ENCODE results near the gene RAP2C. TPM values are rescaled to one million over a fixed set of nuclear protein-coding genes. Genes with fewer than 3 reads are reported as not detected.

The RAP2C gene
- total and polyA plus RNA-seq, 2 donors (not counting 3 experiments of a cell fraction or from before 2014, with no cell fraction given): 5.5 to 22.2 TPM

DNA sequence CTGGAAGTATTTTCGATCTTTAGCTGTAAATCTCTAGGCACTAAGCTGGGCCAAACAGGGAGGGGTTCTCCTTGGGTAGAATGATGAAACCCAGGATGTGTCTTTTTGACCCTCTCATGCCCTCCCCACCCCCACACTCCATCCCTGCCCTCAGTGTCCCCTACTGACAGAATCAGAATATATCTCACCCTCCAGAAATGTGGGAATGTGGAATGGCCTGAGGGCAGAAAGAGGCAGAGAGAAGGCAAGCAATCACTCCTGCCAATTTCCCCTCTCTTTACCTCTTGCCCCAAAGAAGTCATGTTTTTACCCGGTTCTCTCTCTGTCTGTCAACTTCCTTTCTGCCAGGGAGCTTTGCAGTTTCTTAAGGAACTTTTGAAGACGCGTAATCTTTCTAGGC is 34.4 kb downstream of the RAP2C start:
- Histone ChIP-seq H3K4me3 (replicated peaks in 1 of 3; ENCODE audit: insufficient read depth in 1 of 3, low read depth in 1 of 3, low read length in 3 of 3) (no peak overlapping the region), H3K27ac (ENCODE audit: insufficient read depth, low read depth, low read length) (no peak overlapping the region), H4K20me1 (replicated peaks; ENCODE audit: control insufficient read depth, extremely low read depth, insufficient read depth, low read length) (no peaks in the 10 kb centered on the region), H3K36me3 (ENCODE audit: control insufficient read depth in 2 of 2, extremely low read depth in 1 of 2, insufficient read depth in 2 of 2, low read length in 2 of 2) (no peaks in the 10 kb centered on the region), H3K4me1 (ENCODE audit: control insufficient read depth, extremely low read depth, insufficient read depth, low read length) (peaks cover 21% of the 10 kb centered on the region), H3K27me3 (ENCODE audit: control insufficient read depth in 2 of 2, insufficient read depth in 2 of 2, low read length in 2 of 2) (no peaks in the 10 kb centered on the region), H3K4me2 (ENCODE audit: insufficient read depth, low read length) (no peak overlapping the region), H3K79me2 (ENCODE audit: control insufficient read depth, insufficient read depth, low read length) (no peaks in the 10 kb centered on the region), H3K9me3 (replicated peaks; ENCODE audit: control insufficient read depth, insufficient read depth, low read length) (no peaks in the 10 kb centered on the region), H3K9me1 (replicated peaks; ENCODE audit: control insufficient read depth, extremely low read depth, insufficient read depth, low read length) (no peaks in the 10 kb centered on the region), H3K9ac (replicated peaks; ENCODE audit: extremely low read depth, insufficient read depth, low read length) (no peak overlapping the region), H2AFZ (ENCODE audit: low read depth, low read length) (no peak overlapping the region)
- ChIA-PET POLR2A (no interaction called here), CTCF (interaction anchor here (1.1 kb wide), 1 partner anchor 13 kb away, joined by 3 read pairs; no protein-coding TSS in a partner anchor)
- TF ChIP-seq EZH2 (IDR thresholded peaks at IDR 0.05; ENCODE audit: borderline replicate concordance, low read depth, low read length, severe bottlenecking): no peak
- no peak for TF ChIP-seq MAX (IDR thresholded peaks at IDR 0.05; ENCODE audit: insufficient read depth, insufficient read length)
- TF ChIP-seq POLR2A (IDR thresholded peaks at IDR 0.05; ENCODE audit: low read depth, low read length): no peak
- TF ChIP-seq JUN (IDR thresholded peaks at IDR 0.05; ENCODE audit: borderline replicate concordance, insufficient read depth, insufficient read length, low read depth): no peak
- no peak for TF ChIP-seq CTCF (IDR thresholded peaks at IDR 0.05; ENCODE audit: extremely low read depth in 1 of 2, insufficient read depth in 1 of 2, low read depth in 1 of 2, low read length in 2 of 2)
- TF ChIP-seq GATA2 (IDR thresholded peaks at IDR 0.05; ENCODE audit: insufficient read depth, insufficient read length, low read depth, low read length): no peak
- no peak for TF ChIP-seq POLR2AphosphoS5 (IDR thresholded peaks at IDR 0.05; ENCODE audit: insufficient read depth, low read depth, low read length)
- dilution Hi-C loops (cut with MboI; ENCODE audit: extremely low pct_ligation_motif_present, low sequenced_read_pairs) (no loop called here), intact Hi-C loops (cut with micrococcal nuclease) (no loop called here)
- FAIRE-seq (no peak), DNase-seq (ENCODE audit: low read depth, low spot score) (no peak)
- no TSS peak for BruUV-seq (replicated peaks)
